H1 (cell line): ENCODE data around the gene SLC6A20. TPM values are rescaled to one million over a fixed set of nuclear protein-coding genes. Genes with fewer than 3 reads are reported as not detected.

Experiments used
- CTCF ChIA-PET: fragments of 300-600 bp; sonication (Branson Sonifier 250); formaldehyde crosslinking; loops from one replicate; lab custom pipeline; 2021; ENCODE audit not compliant: partially characterized antibody; lab: Charles Lee
- POLR2A ChIA-PET: fragments of 300-600 bp; sonication (Branson Sonifier 250); formaldehyde crosslinking; loops from one replicate; lab custom pipeline; 2021; ENCODE audit warnings: inconsistent platforms; ENCODE audit not compliant: partially characterized antibody; lab: Charles Lee
- DNase-seq, 2 experiments: peaks; one replicate each; pipeline versions ENCODE4 v3.0.0 to v3.0.0-alpha.2; 2010 to 2022; ENCODE audit warnings: low spot score in 2 of 2, low read depth in 1 of 2, mixed read lengths in 1 of 2
- FAIRE-seq: peaks from 2 replicates; lab custom pipeline; 2011; peaks lifted over from hg19 to GRCh38; lab: Jason Lieb, UNC
- H2AFZ ChIP-seq: 2 replicates; pipeline ENCODE4 v1.8.1; 2012; ENCODE audit warnings: low read length, inconsistent platforms
- H2AK5ac ChIP-seq: 2 replicates; pipeline ENCODE4 v1.6.1; 2013; ENCODE audit warnings: low read depth, low read length
- H2BK120ac ChIP-seq: replicated peaks from 2 replicates; pipeline ENCODE3; 2013; ENCODE audit warnings: low read depth, low read length, inconsistent platforms
- H2BK12ac ChIP-seq: 2 replicates; pipeline ENCODE4 v1.6.1; 2013; ENCODE audit warnings: low read depth, low read length
- H2BK15ac ChIP-seq: 2 replicates; pipeline ENCODE4 v1.6.1; 2013; ENCODE audit warnings: low read length
- H2BK20ac ChIP-seq: 2 replicates; pipeline ENCODE4 v1.6.1; 2013; ENCODE audit warnings: low read length
- H2BK5ac ChIP-seq: 2 replicates; pipeline ENCODE4 v1.6.1; 2013; ENCODE audit warnings: low read depth, low read length
- H3K14ac ChIP-seq: 2 replicates; pipeline ENCODE4 v1.6.1; 2013; ENCODE audit warnings: inconsistent platforms; ENCODE audit not compliant: insufficient read length
- H3K18ac ChIP-seq: 2 replicates; pipeline ENCODE4 v1.6.1; 2013; ENCODE audit warnings: low read length; ENCODE audit errors: extremely low read depth
- H3K23ac ChIP-seq: 2 replicates; pipeline ENCODE4 v1.6.1; 2013; ENCODE audit warnings: inconsistent platforms; ENCODE audit not compliant: insufficient read length
- H3K23me2 ChIP-seq: 2 replicates; pipeline ENCODE4 v1.6.1; 2013; ENCODE audit warnings: low read depth, low read length
- H3K27ac ChIP-seq: 2 replicates; pipeline ENCODE4 v1.6.1; 2011; ENCODE audit warnings: low read depth, low read length, inconsistent platforms
- H3K27me3 ChIP-seq, 4 experiments: replicated peaks in 1 of 4; 1 replicate in 1 of 4; 2 replicates in 3 of 4; pipeline versions ENCODE4 v1.6.1 to v1.8.1; 2011 to 2013; ENCODE audit warnings: low read length in 3 of 4, mild to moderate bottlenecking in 3 of 4, inconsistent platforms in 2 of 4, mixed read lengths in 2 of 4, moderate library complexity in 1 of 4; ENCODE audit not compliant: control insufficient read depth in 3 of 4, insufficient read depth in 3 of 4; ENCODE audit errors: extremely low read depth in 1 of 4
- H3K36me3 ChIP-seq, 4 experiments: 2 replicates each; pipeline versions ENCODE4 v1.6.1 to v1.8.1; 2011 to 2013; ENCODE audit warnings: mild to moderate bottlenecking in 4 of 4, low read length in 3 of 4, moderate library complexity in 2 of 4, control low read depth in 1 of 4, inconsistent platforms in 1 of 4; ENCODE audit not compliant: insufficient read depth in 4 of 4, control insufficient read depth in 2 of 4
- H3K4ac ChIP-seq: replicated peaks from 2 replicates; pipeline ENCODE3; 2013; ENCODE audit warnings: low read length, low read depth, mixed read lengths, inconsistent platforms; ENCODE audit not compliant: insufficient read length
- H3K4me1 ChIP-seq, 4 experiments: replicated peaks in 1 of 4; 1 replicate in 1 of 4; 2 replicates in 3 of 4; pipeline versions ENCODE4 v1.6.1 to v1.8.1; 2011 to 2013; ENCODE audit warnings: low read length in 3 of 4, inconsistent platforms in 2 of 4, mixed read lengths in 1 of 4; ENCODE audit not compliant: insufficient read depth in 4 of 4, control insufficient read depth in 3 of 4
- H3K4me2 ChIP-seq, 2 experiments: 2 replicates each; pipeline versions ENCODE4 v1.6.1 to v1.8.1; 2011 to 2013; ENCODE audit warnings: low read depth in 2 of 2, low read length in 2 of 2, control low read depth in 1 of 2, inconsistent platforms in 1 of 2, mild to moderate bottlenecking in 1 of 2; ENCODE audit not compliant: insufficient read depth in 1 of 2
- H3K4me3 ChIP-seq, 4 experiments: fragments of 200-600, 300-600 bp in 1 of 4; sonication (generic), shearing (Covaris generic), sonication (Bioruptor Twin) in 1 of 4; 2 replicates each; pipeline versions ENCODE4 v1.5.1 to v1.8.1; 2011 to 2016; ENCODE audit warnings: low read length in 4 of 4, low read depth in 3 of 4, control low read depth in 2 of 4, inconsistent platforms in 2 of 4, mild to moderate bottlenecking in 2 of 4, mixed read lengths in 1 of 4, moderate library complexity in 1 of 4; ENCODE audit not compliant: insufficient read depth in 2 of 4; ENCODE audit errors: extremely low read depth in 1 of 4
- H3K56ac ChIP-seq: replicated peaks from 2 replicates; pipeline ENCODE3; 2013; ENCODE audit warnings: low read depth, mild to moderate bottlenecking, mixed read lengths, low read length, inconsistent platforms; ENCODE audit not compliant: insufficient read length
- H3K79me1 ChIP-seq: 2 replicates; pipeline ENCODE4 v1.6.1; 2013; ENCODE audit warnings: low read depth, low read length, control low read depth
- H3K79me2 ChIP-seq, 2 experiments: 2 replicates each; pipeline versions ENCODE4 v1.6.1 to v1.8.1; 2012 to 2013; ENCODE audit warnings: low read length in 2 of 2, mild to moderate bottlenecking in 2 of 2, inconsistent platforms in 1 of 2; ENCODE audit not compliant: insufficient read depth in 2 of 2, control insufficient read depth in 1 of 2
- H3K9ac ChIP-seq, 4 experiments: replicated peaks in 1 of 4; 1 replicate in 1 of 4; 2 replicates in 3 of 4; pipeline versions ENCODE4 v1.6.1 to v1.8.1; 2011 to 2013; ENCODE audit warnings: low read depth in 3 of 4, low read length in 3 of 4, control low read depth in 2 of 4, mild to moderate bottlenecking in 2 of 4, moderate library complexity in 2 of 4, inconsistent platforms in 1 of 4; ENCODE audit errors: extremely low read depth in 1 of 4
- H3K9me3 ChIP-seq, 2 experiments: 2 replicates each; pipeline versions ENCODE4 v1.6.1 to v1.8.1; 2012 to 2013; ENCODE audit warnings: mild to moderate bottlenecking in 2 of 2, moderate library complexity in 2 of 2, control low read depth in 1 of 2, inconsistent platforms in 1 of 2, low read depth in 1 of 2, low read length in 1 of 2, mixed read lengths in 1 of 2; ENCODE audit not compliant: insufficient read depth in 2 of 2
- H4K20me1 ChIP-seq, 2 experiments: replicated peaks in 1 of 2; 2 replicates each; pipeline versions ENCODE3 to v1.8.1; 2011 to 2013; ENCODE audit warnings: inconsistent platforms in 2 of 2, low read length in 2 of 2, mild to moderate bottlenecking in 1 of 2; ENCODE audit not compliant: insufficient read depth in 2 of 2, control insufficient read depth in 1 of 2
- H4K5ac ChIP-seq: 2 replicates; pipeline ENCODE4 v1.6.1; 2013; ENCODE audit warnings: low read length, low read depth, mixed read lengths, inconsistent platforms; ENCODE audit not compliant: insufficient read length
- H4K8ac ChIP-seq: 2 replicates; pipeline ENCODE4 v1.8.0; 2013; ENCODE audit warnings: mild to moderate bottlenecking, moderate library complexity, low read length, inconsistent platforms; ENCODE audit not compliant: insufficient read depth; ENCODE audit errors: extremely low read depth
- H4K91ac ChIP-seq: replicated peaks from 2 replicates; pipeline ENCODE3; 2013; ENCODE audit warnings: low read length, mixed read lengths, inconsistent platforms; ENCODE audit not compliant: insufficient read length
- BRCA1 ChIP-seq: IDR thresholded peaks from 2 replicates; pipeline ENCODE4 v1.6.1; 2012; ENCODE audit warnings: low read depth, low read length, improper control_type of control experiment
- CBX5 ChIP-seq: fragments of 300-800, 300-1000 bp; sonication (generic); IDR thresholded peaks from 2 replicates; pipeline ENCODE4 v1.7.1; 2016; ENCODE audit warnings: antibody characterized with exemption, low read length, low read depth
- CEBPB ChIP-seq: IDR thresholded peaks from 2 replicates; pipeline ENCODE4 v1.6.1; 2012; ENCODE audit warnings: low read depth, low read length
- EGR1 ChIP-seq: IDR thresholded peaks from 2 replicates; pipeline ENCODE4 v1.6.1; 2011; ENCODE audit warnings: low read depth, low read length, borderline replicate concordance
- EP300 ChIP-seq, 2 experiments: IDR thresholded peaks; 1 replicate in 1 of 2; 2 replicates in 1 of 2; pipeline ENCODE4 v1.6.1; 2011 to 2012; ENCODE audit warnings: low read depth in 2 of 2, low read length in 2 of 2, mild to moderate bottlenecking in 2 of 2, borderline replicate concordance in 1 of 2, inconsistent platforms in 1 of 2, moderate library complexity in 1 of 2
- PHF8 ChIP-seq: fragments of 200-600 bp; sonication (generic); conservative IDR thresholded peaks from 2 replicates; pipeline ENCODE4 v1.7.1; 2012; ENCODE audit warnings: low read depth, mild to moderate bottlenecking, inconsistent platforms, low read length, moderate library complexity
- SAP30 ChIP-seq: fragments of 300-600 bp; sonication (generic); IDR thresholded peaks from 2 replicates; pipeline ENCODE4 v1.7.1; 2012; ENCODE audit warnings: low read length, moderate library complexity, mild to moderate bottlenecking, inconsistent platforms; ENCODE audit not compliant: insufficient read depth, insufficient replicate concordance
- SP2 ChIP-seq: IDR thresholded peaks from 2 replicates; pipeline ENCODE4 v1.6.1; 2012; ENCODE audit warnings: mild to moderate bottlenecking, low read length, inconsistent platforms
- WGBS, 2 experiments: shearing (Covaris generic) in 1 of 2; methylation state at CpG; one replicate each; pipeline versions ENCODE4 v1.1.6 to v1.1.7; 2013 to 2015; ENCODE audit warnings: low lambda C conversion rate in 2 of 2, mixed read lengths in 2 of 2, inconsistent platforms in 1 of 2, low coverage in 1 of 2, missing lambda C conversion rate in 1 of 2; ENCODE audit not compliant: insufficient replicate concordance in 2 of 2, insufficient coverage in 1 of 2, insufficient read length in 1 of 2; ENCODE audit errors: extremely low coverage in 1 of 2, missing lambda C conversion rate in 1 of 2; 5-methylcytosine and 5-hydroxymethylcytosine counted together
- polyA plus RNA-seq, 7 experiments: library from polyadenylated mRNA; depleted of rRNA in 3 of 7; stranded (reverse) in 5 of 7; unstranded in 2 of 7; fragments of >200 nt in 5 of 7; fragments of 200-250 nt in 2 of 7; gene quantifications; 1 replicate in 5 of 7; 2 replicates in 1 of 7; 4 replicates in 1 of 7; pipeline versions ENCODE4 v1.2.1 to v1.2.3, GENCODE V29; 2011 to 2013; ENCODE audit warnings: missing spikeins in 2 of 7, mixed read lengths in 2 of 7
- total RNA-seq: library from RNA; stranded (reverse); fragmentation: NEBNext Ultra II Directional; extraction: Animal tissue kit (Norgen Biotek cat#: 25700); gene quantifications from 2 replicates; pipeline ENCODE4 v1.2.1, GENCODE V29; 2021

Gene SLC6A20
- total and polyA plus RNA-seq, 2 of the 8 experiments (the other 6 are each of a cell fraction or from before 2014, with no cell fraction given) = 0.05 TPM; not detected in 1

- Histone ChIP-seq H3K79me2 (no peaks in the 10 kb centered on the region), H3K9me3 (no peaks in the 10 kb centered on the region), H4K91ac (no peak overlapping the region), H3K18ac (no peak overlapping the region), H3K23ac (no peak overlapping the region), H2AK5ac (no peak overlapping the region), H3K14ac (no peak overlapping the region), H4K5ac (no peak overlapping the region), H3K36me3 (no peaks in the 10 kb centered on the region), H2AFZ (no peak overlapping the region), H2BK20ac (no peak overlapping the region), H2BK12ac (no peak overlapping the region), H3K27me3 (no peaks in the 10 kb centered on the region), H3K9ac (no peak overlapping the region), H2BK15ac (no peak overlapping the region), H3K27ac (no peak overlapping the region), H4K8ac (peak overlapping the region; percentile 53; the same call in 1 of the 2 replicates), H4K20me1 (no peaks in the 10 kb centered on the region), H3K23me2 (no peaks in the 10 kb centered on the region), H3K4me2 (no peak overlapping the region), H3K56ac (no peak overlapping the region), H3K4me3 (no peak overlapping the region), H2BK5ac (no peak overlapping the region), H3K4ac (no peak overlapping the region), H3K79me1 (no peaks in the 10 kb centered on the region), H3K4me1 (peaks cover 0 to 2% (median 0%) of the 10 kb centered on the region in 4 experiments; a peak in 1 of 7 replicates), H2BK120ac (no peak overlapping the region)
- ChIA-PET POLR2A (no interaction called here), CTCF (interaction anchor here (1.0 to 7.1 kb wide), 3 partner anchors 15 to 597 kb away, joined by 3 to 64 read pairs (median 5); no protein-coding TSS in a partner anchor)
- WGBS, 2 experiments = 91% methylated on average over 8 of the region's 8 CpGs; no CpG with 5 or more reads in 1 of the 2 experiments
- FAIRE-seq (no peak), DNase-seq (no peak)
- TF ChIP-seq SP2 = no peak
- TF ChIP-seq PHF8 = no peak
- TF ChIP-seq CEBPB = no peak
- TF ChIP-seq EP300 (IDR thresholded peaks at IDR 0.05; ENCODE audit: borderline replicate concordance in 1 of 2, low read depth in 2 of 2, low read length in 2 of 2) = no peak
- TF ChIP-seq CBX5 = no peak
- no peak for TF ChIP-seq BRCA1
- no peak for TF ChIP-seq SAP30
- no peak for TF ChIP-seq EGR1
Observed at GRCh38 chr3:45776611-45777010, 19.7 kb downstream of the SLC6A20 start.
